Measurements from ENCODE around the gene ZNF777.

Gene ZNF777

GRCh38 chr7:149475121-149476045 is 14.5 kb upstream of the ZNF777 start:
- DNase-seq = no peak

GRCh38 chr7:149474309-149475120 is 13.7 kb upstream of the ZNF777 start:
- DNase-seq = no peak

GRCh38 chr7:149473251-149473650 is 12.4 kb upstream of the ZNF777 start:
- no peak for DNase-seq

- no peak for DNase-seq
These were observed 10.6 kb upstream of the ZNF777 start for GRCh38 chr7:149471289-149471953.

- DNase-seq = no peak
These were observed 8.9 kb upstream of the ZNF777 start for GRCh38 chr7:149469806-149470205.

GRCh38 chr7:149468208-149468607 is 7.3 kb upstream of the ZNF777 start:
- no peak for DNase-seq

- DNase-seq = no peak
These were observed 6.5 kb upstream of the ZNF777 start for GRCh38 chr7:149467321-149467859.

GRCh38 chr7:149466364-149466763 is 5.5 kb upstream of the ZNF777 start:
- DNase-seq = no peak

GRCh38 chr7:149463500-149464161 is 2.8 kb upstream of the ZNF777 start:
- no peak for DNase-seq

GRCh38 chr7:149462101-149462520 is 1.2 kb upstream of the ZNF777 start:
- DNase-seq = no peak

GRCh38 chr7:149459540-149460452 is 1.1 kb downstream of the ZNF777 start:
- DNase-seq = no peak

- no peak for DNase-seq
These were observed 1.7 kb downstream of the ZNF777 start for GRCh38 chr7:149459201-149459539.

GRCh38 chr7:149458235-149458634 is 2.6 kb downstream of the ZNF777 start:
- DNase-seq = no peak

- DNase-seq = no peak
These were observed 3.1 kb downstream of the ZNF777 start for GRCh38 chr7:149457766-149458165.

- no peak for DNase-seq
These were observed 4.1 kb downstream of the ZNF777 start for GRCh38 chr7:149456506-149457421.

GRCh38 chr7:149455175-149455950 is 5.5 kb downstream of the ZNF777 start:
- no peak for DNase-seq

GRCh38 chr7:149454750-149455149 is 6.1 kb downstream of the ZNF777 start:
- DNase-seq = no peak

- no peak for DNase-seq
These were observed 6.9 kb downstream of the ZNF777 start for GRCh38 chr7:149454006-149454405.

- no peak for DNase-seq
These were observed 10.0 kb downstream of the ZNF777 start for GRCh38 chr7:149450821-149451220.

GRCh38 chr7:149449897-149450296 is 11.0 kb downstream of the ZNF777 start:
- no peak for DNase-seq

Measured in NCI-H2171 treated with DMSO at 0.1 percent for 48 hours (cell line).